Choroid plexus epithelial cell (primary cell): ENCODE measurements around the gene SLC25A5.

Experiments
- DNase-seq: peaks from one replicate; pipeline ENCODE4 v3.0.0-alpha.2; 2010; ENCODE audit warnings: low read depth
- H3K4me3 ChIP-seq: 2 replicates; pipeline ENCODE4 v1.5.1; 2011; ENCODE audit warnings: low read depth, mild to moderate bottlenecking, control low read depth, low read length, moderate library complexity
- TF ChIP-seq, protein P1 (sequence below): conservative IDR thresholded peaks from 2 replicates; pipeline ENCODE4 v1.5.1; 2011; ENCODE audit warnings: low read depth, mild to moderate bottlenecking, control low read depth, inconsistent platforms, low read length, moderate library complexity

The SLC25A5 gene

DNA sequence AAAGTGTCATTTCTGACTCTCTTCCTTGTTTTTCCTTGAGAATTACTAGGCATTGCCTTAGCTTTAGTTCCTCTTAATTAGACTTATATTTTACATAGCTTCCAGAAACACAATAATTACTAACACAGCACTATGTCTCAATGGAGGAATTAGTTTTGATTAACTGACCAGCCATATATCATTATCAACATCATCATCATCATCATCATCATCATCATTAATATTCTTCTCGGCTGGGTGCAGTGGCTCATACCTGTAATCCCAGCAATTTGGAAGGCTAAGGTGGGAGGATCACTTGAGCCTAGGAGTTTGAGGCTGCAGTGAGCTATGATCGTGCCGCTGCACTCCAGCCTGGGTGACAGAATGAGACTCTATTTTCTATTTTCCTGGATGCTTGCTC lies 2.7 kb upstream of the SLC25A5 start:
- no peak overlapping the region for H3K4me3 ChIP-seq
- no peak for DNase-seq
- TF ChIP-seq, protein P1, sequence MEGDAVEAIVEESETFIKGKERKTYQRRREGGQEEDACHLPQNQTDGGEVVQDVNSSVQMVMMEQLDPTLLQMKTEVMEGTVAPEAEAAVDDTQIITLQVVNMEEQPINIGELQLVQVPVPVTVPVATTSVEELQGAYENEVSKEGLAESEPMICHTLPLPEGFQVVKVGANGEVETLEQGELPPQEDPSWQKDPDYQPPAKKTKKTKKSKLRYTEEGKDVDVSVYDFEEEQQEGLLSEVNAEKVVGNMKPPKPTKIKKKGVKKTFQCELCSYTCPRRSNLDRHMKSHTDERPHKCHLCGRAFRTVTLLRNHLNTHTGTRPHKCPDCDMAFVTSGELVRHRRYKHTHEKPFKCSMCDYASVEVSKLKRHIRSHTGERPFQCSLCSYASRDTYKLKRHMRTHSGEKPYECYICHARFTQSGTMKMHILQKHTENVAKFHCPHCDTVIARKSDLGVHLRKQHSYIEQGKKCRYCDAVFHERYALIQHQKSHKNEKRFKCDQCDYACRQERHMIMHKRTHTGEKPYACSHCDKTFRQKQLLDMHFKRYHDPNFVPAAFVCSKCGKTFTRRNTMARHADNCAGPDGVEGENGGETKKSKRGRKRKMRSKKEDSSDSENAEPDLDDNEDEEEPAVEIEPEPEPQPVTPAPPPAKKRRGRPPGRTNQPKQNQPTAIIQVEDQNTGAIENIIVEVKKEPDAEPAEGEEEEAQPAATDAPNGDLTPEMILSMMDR: no peak

GRCh38 chrX:119466970-119467369 lies 1.3 kb upstream of the SLC25A5 start:
- H3K4me3 ChIP-seq: no peak overlapping the region
- no peak for DNase-seq
- TF ChIP-seq, protein P1: no peak

DNA sequence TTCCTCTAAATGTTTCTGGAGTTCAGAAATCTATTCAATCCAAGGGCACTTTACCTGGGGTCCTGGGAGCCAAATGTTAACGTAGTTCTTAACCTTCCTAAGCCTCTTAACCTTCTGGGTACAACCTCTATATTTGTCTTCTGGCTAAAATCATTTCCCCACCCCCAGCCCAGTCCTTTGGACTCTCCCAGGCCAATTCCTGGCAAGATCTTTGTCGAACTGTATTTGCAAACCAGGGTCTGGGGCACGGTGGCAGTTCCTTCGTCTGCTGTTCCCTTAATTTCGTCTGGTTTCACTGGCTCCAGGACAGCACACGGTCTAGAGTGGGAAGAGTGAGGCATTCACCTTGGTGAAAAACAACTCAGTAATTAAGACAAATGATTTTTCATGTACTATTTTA lies 811 bp upstream of the SLC25A5 start:
- no peak for DNase-seq
- TF ChIP-seq, protein P1: no peak
- no peak overlapping the region for H3K4me3 ChIP-seq

GRCh38 chrX:119468551-119469312 lies 488 bp downstream of the SLC25A5 start:
- H3K4me3 ChIP-seq: peak overlapping the region; percentile 79
- peak; percentile 82 for DNase-seq
- TF ChIP-seq, protein P1: peak; percentile 50

- peak overlapping the region; percentile 66 for H3K4me3 ChIP-seq
- no peak for DNase-seq
- TF ChIP-seq, protein P1: no peak
Measured at GRCh38 chrX:119469313-119469635, 1.0 kb downstream of the SLC25A5 start.

DNA sequence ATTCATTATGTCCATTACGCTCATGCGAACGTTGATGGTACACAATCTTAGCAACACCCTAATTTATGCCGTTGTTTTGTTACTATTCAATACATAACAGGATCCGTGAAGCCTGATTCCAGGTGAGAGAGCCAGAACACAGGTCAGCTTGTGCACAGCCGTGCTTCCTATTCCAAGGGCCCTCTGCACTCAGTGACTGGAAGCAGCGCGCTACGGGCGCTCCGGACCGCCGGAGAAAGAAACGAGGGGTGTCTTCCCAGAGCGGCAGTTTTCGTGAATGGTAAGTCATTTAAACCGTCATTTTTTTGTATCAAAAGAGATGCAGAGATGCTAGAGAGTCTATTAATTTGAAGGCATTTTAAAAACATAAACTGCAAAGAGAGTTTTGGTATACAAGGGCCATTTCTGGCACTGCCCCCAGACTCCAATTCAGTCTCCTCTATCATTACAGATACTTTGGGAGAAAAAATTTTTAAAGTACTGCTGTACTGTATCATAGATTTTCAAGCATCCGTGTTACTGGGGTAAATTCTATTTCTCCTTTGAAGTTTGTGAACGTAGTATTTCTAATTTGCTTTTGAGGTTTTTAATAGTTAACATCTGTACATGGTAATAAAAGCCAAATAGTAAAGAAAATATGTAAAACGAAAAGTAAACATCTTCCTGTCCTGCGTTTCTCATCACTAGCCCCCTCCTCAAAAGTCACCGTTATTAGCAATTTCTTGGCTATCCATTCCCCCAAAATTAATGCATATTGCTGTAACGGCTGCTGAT lies 6.6 kb downstream of the SLC25A5 start:
- H3K4me3 ChIP-seq: no peak overlapping the region
- DNase-seq: no peak
- TF ChIP-seq, protein P1: no peak
